OCI-M2 (cell line): ENCODE data around the gene MYMX.
"Not testable (repeated sequence)": the region's sequence is repeated elsewhere in the genome, so short reads cannot be mapped to it uniquely, and the experiment has no call there.

Source experiments
- DNase-seq: peaks from one replicate; lab custom pipeline; 2025; ENCODE audit not compliant: unreplicated experiment; lab: John Stamatoyannopoulos, UW

The MYMX gene

GRCh38 chr6:44230034-44230675 is 13.4 kb downstream of the MYMX start:
- DNase-seq = no peak

GRCh38 chr6:44231426-44231825 is 14.7 kb downstream of the MYMX start:
- DNase-seq = not testable (repeated sequence)

GRCh38 chr6:44232676-44233566 is 16.2 kb downstream of the MYMX start:
- DNase-seq = no peak

GRCh38 chr6:44233567-44234100 is 16.9 kb downstream of the MYMX start:
- no peak for DNase-seq

- DNase-seq = no peak
These were observed 17.6 kb downstream of the MYMX start for GRCh38 chr6:44234101-44235025.

- DNase-seq = no peak
These were observed 18.5 kb downstream of the MYMX start for GRCh38 chr6:44235269-44235668.

GRCh38 chr6:44235891-44236516 is 19.3 kb downstream of the MYMX start:
- no peak for DNase-seq

GRCh38 chr6:44237021-44237812 is 20.5 kb downstream of the MYMX start:
- DNase-seq = no peak

- no peak for DNase-seq
These were observed 21.2 kb downstream of the MYMX start for GRCh38 chr6:44237813-44238433.

- DNase-seq = no peak
These were observed 22.1 kb downstream of the MYMX start for GRCh38 chr6:44238687-44239350.

- no peak for DNase-seq
These were observed 26.6 kb downstream of the MYMX start for GRCh38 chr6:44243345-44243744.

GRCh38 chr6:44245391-44245911 is 28.7 kb downstream of the MYMX start:
- DNase-seq = no peak

GRCh38 chr6:44245912-44246662 is 29.4 kb downstream of the MYMX start:
- DNase-seq = no peak

GRCh38 chr6:44246663-44247337 is 30.1 kb downstream of the MYMX start, which contains the start of gene HSP90AB1:
TSS of gene HSP90AB1 (plus strand) at chr6:44247101. CDS start at chr6:44248630, 1,529 bp downstream.
- peak; percentile 83 for DNase-seq

- DNase-seq = no peak
These were observed 30.9 kb downstream of the MYMX start for GRCh38 chr6:44247338-44248302.

GRCh38 chr6:44248579-44248978 is 31.9 kb downstream of the MYMX start:
- no peak for DNase-seq
